ENCODE data around the gene GALNT9.

DNA sequence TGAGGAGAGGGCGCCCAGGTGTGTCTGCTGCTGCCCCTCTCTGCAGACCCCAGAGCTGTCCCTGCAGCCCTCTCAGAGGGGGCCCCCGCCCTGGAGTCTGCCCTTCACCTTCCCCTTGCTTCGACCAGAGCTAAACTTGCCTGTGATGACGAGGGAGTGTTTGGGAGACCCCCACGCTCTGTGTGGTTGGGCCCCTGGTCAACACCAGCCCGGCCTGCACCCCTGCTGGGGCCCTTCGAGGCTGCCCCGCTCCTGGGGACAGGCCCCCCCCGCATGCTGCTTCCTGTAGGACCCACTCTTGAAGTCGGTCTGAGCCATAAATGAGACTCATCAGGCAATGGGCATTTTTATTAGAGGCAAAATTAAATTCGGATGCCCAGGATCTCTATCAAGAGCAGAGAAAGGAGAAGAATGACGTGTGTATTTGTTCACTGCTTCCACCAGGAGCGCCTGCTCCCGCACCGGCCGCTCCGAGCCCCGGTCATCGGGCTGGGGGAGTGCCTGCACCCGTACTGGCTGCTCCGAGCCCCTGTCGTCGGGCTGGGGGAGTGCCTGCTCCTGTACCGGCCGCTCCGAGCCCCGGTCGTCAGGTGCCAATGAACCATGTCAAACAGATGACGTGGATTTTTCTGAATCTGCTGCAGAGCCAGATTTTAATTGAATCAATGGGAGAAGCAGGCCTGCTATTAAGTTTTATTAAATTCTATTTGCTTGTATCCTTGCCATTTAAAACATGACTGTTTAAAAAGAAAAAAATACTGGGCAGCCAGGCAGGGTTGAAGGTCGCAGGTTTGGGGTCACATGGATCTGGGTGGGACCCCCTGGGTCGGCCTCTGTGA is 137.5 kb downstream of the GALNT9 start:
- TF ChIP-seq, protein P1, sequence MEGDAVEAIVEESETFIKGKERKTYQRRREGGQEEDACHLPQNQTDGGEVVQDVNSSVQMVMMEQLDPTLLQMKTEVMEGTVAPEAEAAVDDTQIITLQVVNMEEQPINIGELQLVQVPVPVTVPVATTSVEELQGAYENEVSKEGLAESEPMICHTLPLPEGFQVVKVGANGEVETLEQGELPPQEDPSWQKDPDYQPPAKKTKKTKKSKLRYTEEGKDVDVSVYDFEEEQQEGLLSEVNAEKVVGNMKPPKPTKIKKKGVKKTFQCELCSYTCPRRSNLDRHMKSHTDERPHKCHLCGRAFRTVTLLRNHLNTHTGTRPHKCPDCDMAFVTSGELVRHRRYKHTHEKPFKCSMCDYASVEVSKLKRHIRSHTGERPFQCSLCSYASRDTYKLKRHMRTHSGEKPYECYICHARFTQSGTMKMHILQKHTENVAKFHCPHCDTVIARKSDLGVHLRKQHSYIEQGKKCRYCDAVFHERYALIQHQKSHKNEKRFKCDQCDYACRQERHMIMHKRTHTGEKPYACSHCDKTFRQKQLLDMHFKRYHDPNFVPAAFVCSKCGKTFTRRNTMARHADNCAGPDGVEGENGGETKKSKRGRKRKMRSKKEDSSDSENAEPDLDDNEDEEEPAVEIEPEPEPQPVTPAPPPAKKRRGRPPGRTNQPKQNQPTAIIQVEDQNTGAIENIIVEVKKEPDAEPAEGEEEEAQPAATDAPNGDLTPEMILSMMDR (IDR thresholded peaks at IDR 0.05 in 2 of 3, conservative IDR thresholded peaks at IDR 0.05 in 1 of 3; ENCODE audit: borderline replicate concordance in 1 of 3, insufficient read depth in 1 of 3, low read depth in 2 of 3, low read length in 2 of 3): no peak
- no peak for TF ChIP-seq POLR2AphosphoS5 (IDR thresholded peaks at IDR 0.05; ENCODE audit: low read depth, low read length)

Measured in HCT116 (cell line).